Measurements from ENCODE around the gene PTOV1. TPM values are rescaled to one million over a fixed set of nuclear protein-coding genes. Genes with fewer than 3 reads are reported as not detected.

PTOV1 gene
- total RNA-seq, 6 donors from 2014 or later, result 60.2 to 136 (median 106) TPM

DNA sequence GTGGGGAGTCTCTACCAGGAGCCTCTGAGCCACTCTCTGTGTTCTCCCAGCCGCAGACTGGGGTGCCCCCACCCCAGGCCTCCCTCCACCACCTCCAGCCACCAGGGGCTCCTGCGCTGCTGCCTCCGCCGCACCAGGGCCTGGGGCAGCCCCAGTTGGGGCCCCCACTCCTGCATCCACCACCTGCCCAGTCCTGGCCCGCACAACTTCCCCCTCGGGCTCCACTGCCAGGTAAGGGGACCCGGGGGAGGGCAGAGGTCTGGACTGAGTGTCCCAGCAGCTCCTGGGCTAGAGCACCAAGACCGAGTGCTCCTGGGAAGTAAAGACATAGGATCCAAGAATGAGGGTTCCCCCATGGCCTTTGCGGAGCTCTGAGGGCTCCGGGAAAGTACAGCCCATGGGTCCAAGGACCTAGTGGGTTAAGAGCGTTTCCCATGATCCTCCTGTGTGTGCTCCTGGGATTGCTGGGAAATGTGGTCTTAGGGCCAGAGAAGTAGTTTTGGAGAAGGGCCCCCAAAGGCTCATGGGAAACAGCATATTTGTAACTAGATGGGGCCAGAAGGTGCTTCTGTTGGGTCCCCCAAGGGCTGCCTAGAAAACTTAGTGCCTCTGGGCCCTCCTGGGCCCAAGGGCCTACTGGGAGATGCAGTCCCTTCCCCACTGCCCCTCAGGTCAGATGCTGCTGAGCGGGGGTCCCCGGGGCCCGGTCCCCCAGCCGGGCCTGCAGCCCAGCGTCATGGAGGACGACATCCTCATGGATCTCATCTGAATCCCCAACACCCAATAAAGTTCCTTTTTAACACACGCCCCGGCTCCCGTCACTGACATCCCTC, 14.6 kb upstream of the PTOV1 start:
- DNase-seq, result no peak
- no peaks in the 10 kb centered on the region for H3K27me3 ChIP-seq
- H3K4me1 ChIP-seq, result peaks cover 0 to 4% (median 0%) of the 10 kb centered on the region in 4 donors
- ATAC-seq (ENCODE audit: low FRiP score in 2 of 2), result no peak
- no peaks in the 10 kb centered on the region for H3K9me3 ChIP-seq
- H3K27ac ChIP-seq, result no peak overlapping the region
- 96 to 98% methylated on average over 17 to 20 of the region's 20 CpGs for WGBS, 2 donors
- TF ChIP-seq POLR2AphosphoS5 (IDR thresholded peaks at IDR 0.05), result no peak
- no peak for TF ChIP-seq POLR2A (IDR thresholded peaks at IDR 0.05)
- H3K36me3 ChIP-seq, result peaks cover 19 to 98% (median 84%) of the 10 kb centered on the region in 4 donors
- no peak overlapping the region for H3K4me3 ChIP-seq

DNA sequence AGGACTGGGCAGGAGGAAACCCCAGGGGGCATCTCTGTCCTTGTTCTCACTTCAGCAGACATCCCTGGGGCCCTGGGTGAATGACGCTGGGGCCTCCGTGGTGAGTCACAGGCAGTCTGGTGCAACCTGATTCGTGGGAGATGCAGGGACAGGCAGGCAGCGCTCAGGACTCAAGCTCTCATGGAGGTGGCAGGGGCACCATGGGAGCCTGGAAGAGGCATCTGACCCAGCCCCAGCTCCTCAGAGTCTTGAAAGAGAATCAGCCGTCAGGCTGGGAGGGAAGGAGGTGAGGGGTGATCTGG, 14.0 kb upstream of the PTOV1 start:
- no peak for TF ChIP-seq POLR2AphosphoS5 (IDR thresholded peaks at IDR 0.05)
- TF ChIP-seq, protein P1, sequence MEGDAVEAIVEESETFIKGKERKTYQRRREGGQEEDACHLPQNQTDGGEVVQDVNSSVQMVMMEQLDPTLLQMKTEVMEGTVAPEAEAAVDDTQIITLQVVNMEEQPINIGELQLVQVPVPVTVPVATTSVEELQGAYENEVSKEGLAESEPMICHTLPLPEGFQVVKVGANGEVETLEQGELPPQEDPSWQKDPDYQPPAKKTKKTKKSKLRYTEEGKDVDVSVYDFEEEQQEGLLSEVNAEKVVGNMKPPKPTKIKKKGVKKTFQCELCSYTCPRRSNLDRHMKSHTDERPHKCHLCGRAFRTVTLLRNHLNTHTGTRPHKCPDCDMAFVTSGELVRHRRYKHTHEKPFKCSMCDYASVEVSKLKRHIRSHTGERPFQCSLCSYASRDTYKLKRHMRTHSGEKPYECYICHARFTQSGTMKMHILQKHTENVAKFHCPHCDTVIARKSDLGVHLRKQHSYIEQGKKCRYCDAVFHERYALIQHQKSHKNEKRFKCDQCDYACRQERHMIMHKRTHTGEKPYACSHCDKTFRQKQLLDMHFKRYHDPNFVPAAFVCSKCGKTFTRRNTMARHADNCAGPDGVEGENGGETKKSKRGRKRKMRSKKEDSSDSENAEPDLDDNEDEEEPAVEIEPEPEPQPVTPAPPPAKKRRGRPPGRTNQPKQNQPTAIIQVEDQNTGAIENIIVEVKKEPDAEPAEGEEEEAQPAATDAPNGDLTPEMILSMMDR (IDR thresholded peaks at IDR 0.05), result no peak
- Histone ChIP-seq H3K27ac (no peak overlapping the region), H3K27me3 (no peaks in the 10 kb centered on the region), H3K4me1 (peaks cover 0 to 2% (median 0%) of the 10 kb centered on the region in 4 donors), H3K4me3 (no peak overlapping the region), H3K9me3 (no peaks in the 10 kb centered on the region), H3K36me3 (peaks cover 15 to 93% (median 78%) of the 10 kb centered on the region in 4 donors)
- 88 to 97% methylated on average over 2 to 5 of the region's 5 CpGs for WGBS, 2 donors
- DNase-seq, result no peak
- ATAC-seq (ENCODE audit: low FRiP score in 2 of 2), result no peak

DNA sequence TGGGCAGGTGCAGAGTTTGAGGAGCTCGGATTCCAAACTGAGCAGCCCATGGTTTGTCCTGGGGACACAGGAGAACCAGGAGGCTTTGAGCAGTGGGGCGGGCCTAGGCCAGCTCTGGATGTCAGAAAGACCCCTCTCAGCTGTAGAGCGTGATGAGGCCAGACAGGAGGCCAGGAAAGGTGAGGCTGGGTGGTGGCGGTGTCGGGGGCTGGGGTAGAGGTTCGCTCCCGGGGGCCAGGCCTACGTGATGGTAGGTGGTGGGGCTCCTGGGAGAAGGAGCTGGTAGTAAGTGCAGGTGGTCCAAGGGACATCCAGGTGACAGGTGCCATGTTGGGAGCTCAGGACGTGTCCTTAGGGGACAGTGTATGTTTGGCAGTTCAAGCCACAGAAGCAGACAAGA, 13.5 kb upstream of the PTOV1 start:
- no peak for TF ChIP-seq POLR2A (IDR thresholded peaks at IDR 0.05)
- TF ChIP-seq, protein P1 (IDR thresholded peaks at IDR 0.05), result no peak
- no peak for TF ChIP-seq EP300 (IDR thresholded peaks at IDR 0.05)
- TF ChIP-seq POLR2AphosphoS5 (IDR thresholded peaks at IDR 0.05), result no peak
- Histone ChIP-seq H3K27ac (no peak overlapping the region), H3K27me3 (no peaks in the 10 kb centered on the region), H3K36me3 (peaks cover 10 to 88% (median 74%) of the 10 kb centered on the region in 4 donors), H3K4me1 (no peaks in the 10 kb centered on the region), H3K9me3 (no peaks in the 10 kb centered on the region), H3K4me3 (no peak overlapping the region)
- 94 to 99% methylated on average over 7 to 9 of the region's 9 CpGs for WGBS, 2 donors
- DNase-seq (no peak), ATAC-seq (ENCODE audit: low FRiP score in 2 of 2) (no peak)

DNA sequence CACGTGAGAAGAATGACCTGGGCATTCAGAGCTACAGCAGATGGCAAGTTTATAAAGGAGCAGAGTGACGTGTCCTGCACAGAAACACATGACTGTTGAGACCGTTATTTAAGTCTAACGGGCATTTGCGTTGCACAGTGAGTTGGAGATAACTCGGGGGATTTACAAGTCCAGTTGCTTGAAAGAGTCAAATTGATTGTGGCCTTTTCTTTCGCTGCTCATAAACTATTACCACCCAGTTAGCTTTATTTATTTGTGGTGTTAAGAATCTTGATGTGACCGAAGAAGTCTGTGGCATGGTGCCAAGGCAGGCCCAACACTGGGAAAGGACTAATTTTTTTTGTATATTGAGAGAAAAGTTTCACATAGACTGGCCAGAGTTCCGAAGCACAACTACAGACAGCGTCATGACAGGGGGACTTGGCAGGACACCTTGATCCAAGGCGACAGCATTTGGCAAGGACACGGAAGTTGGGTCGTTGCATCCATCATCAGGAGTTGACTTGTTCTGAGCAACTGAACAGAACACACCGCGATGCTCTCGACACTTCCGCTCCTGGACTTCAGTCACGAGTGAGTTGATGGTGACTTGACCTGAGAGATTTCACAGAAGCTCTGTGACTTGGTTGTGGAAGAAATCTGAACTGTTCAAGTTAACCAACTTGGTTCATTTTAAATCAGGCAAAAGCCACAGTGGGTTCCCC, 11.9 kb upstream of the PTOV1 start:
- Histone ChIP-seq H3K4me1 (no peaks in the 10 kb centered on the region), H3K4me3 (no peak overlapping the region), H3K27me3 (no peaks in the 10 kb centered on the region), H3K9me3 (no peaks in the 10 kb centered on the region), H3K27ac (no peak overlapping the region), H3K36me3 (peaks cover 8 to 72% (median 59%) of the 10 kb centered on the region in 4 donors)
- WGBS, 2 donors, result 88 to 89% methylated on average over 18 of the region's 18 CpGs
- DNase-seq (no peak), ATAC-seq (ENCODE audit: low FRiP score in 2 of 2) (no peak)
- TF ChIP-seq, protein P1 (IDR thresholded peaks at IDR 0.05), result no peak
- TF ChIP-seq EP300 (IDR thresholded peaks at IDR 0.05) (no peak), POLR2AphosphoS5 (IDR thresholded peaks at IDR 0.05) (no peak), POLR2A (IDR thresholded peaks at IDR 0.05) (no peak)

DNA sequence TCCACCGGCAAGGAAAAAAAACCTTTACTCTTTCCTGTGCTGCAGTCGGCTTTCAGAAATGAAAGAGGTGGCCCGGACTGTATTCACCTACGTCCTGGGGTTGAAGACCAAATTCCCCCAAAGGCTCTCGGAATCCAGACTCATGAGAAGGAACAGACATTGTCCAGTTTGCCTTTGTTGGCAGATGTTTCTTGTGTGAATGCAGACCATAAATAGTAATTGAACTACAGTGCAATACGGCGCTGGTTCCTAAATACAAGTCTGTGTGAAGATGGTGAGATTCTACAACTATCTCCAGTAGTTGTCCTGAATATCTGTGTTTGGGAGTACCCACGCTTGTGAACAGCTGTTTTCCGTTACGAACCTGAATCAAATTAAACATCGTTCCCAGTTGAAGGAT, 11.2 kb upstream of the PTOV1 start:
- TF ChIP-seq POLR2A (IDR thresholded peaks at IDR 0.05) (no peak), EP300 (IDR thresholded peaks at IDR 0.05) (no peak), POLR2AphosphoS5 (IDR thresholded peaks at IDR 0.05) (no peak)
- TF ChIP-seq, protein P1 (IDR thresholded peaks at IDR 0.05), result no peak
- H3K4me3 ChIP-seq, result no peak overlapping the region
- no peaks in the 10 kb centered on the region for H3K9me3 ChIP-seq
- H3K27me3 ChIP-seq, result no peaks in the 10 kb centered on the region
- 89 to 95% methylated on average over 11 of the region's 11 CpGs for WGBS, 2 donors
- H3K36me3 ChIP-seq, result peaks cover 7 to 65% (median 52%) of the 10 kb centered on the region in 4 donors
- DNase-seq (no peak), ATAC-seq (ENCODE audit: low FRiP score in 2 of 2) (no peak)
- no peak overlapping the region for H3K27ac ChIP-seq
- H3K4me1 ChIP-seq, result no peaks in the 10 kb centered on the region
